Smooth muscle cell (in vitro differentiated cells): ENCODE results near the gene KMT2B. TPM values are rescaled to one million over a fixed set of nuclear protein-coding genes. Genes with fewer than 3 reads are reported as not detected.

Experiments
- DNase-seq: peaks from one replicate; lab custom pipeline; 2025; ENCODE audit not compliant: unreplicated experiment; lab: John Stamatoyannopoulos, UW
- H2AFZ ChIP-seq: fragments of 200-600 bp; sonication (generic); 2 replicates; pipeline ENCODE4 v1.6.0; 2016; ENCODE audit warnings: antibody characterized with exemption, low read depth, mild to moderate bottlenecking
- H3F3A ChIP-seq: fragments of 200-600 bp; sonication (generic); 2 replicates; pipeline ENCODE4 v1.6.0; 2017; ENCODE audit warnings: antibody characterized with exemption, low read depth
- H3K27ac ChIP-seq: fragments of 200-600 bp; sonication (generic); 2 replicates; pipeline ENCODE4 v1.5.1; 2016; ENCODE audit warnings: low read depth, mild to moderate bottlenecking
- H3K27me3 ChIP-seq: fragments of 200-600 bp; sonication (generic); 2 replicates; pipeline ENCODE4 v1.6.1; 2016; ENCODE audit warnings: low read depth, mild to moderate bottlenecking
- H3K36me3 ChIP-seq: fragments of 200-600 bp; sonication (generic); 2 replicates; pipeline ENCODE4 v1.5.1; 2016; ENCODE audit warnings: low read depth
- H3K4me1 ChIP-seq: fragments of 200-600 bp; sonication (generic); 2 replicates; pipeline ENCODE4 v1.5.1; 2016; ENCODE audit warnings: low read depth
- H3K4me2 ChIP-seq: fragments of 200-600 bp; sonication (generic); 2 replicates; pipeline ENCODE4 v1.6.0; 2016; ENCODE audit warnings: mild to moderate bottlenecking
- H3K4me3 ChIP-seq: fragments of 200-600 bp; sonication (generic); 2 replicates; pipeline ENCODE4 v1.5.1; 2016; ENCODE audit warnings: mild to moderate bottlenecking
- H3K79me2 ChIP-seq: fragments of 200-600 bp; sonication (generic); 2 replicates; pipeline ENCODE4 v1.6.0; 2016; ENCODE audit warnings: low read depth, mild to moderate bottlenecking
- H3K9ac ChIP-seq: fragments of 200-600 bp; sonication (generic); 2 replicates; pipeline ENCODE4 v1.6.0; 2016; ENCODE audit warnings: low read depth
- H3K9me3 ChIP-seq: fragments of 200-600 bp; sonication (generic); replicated peaks from 2 replicates; pipeline ENCODE4 v1.5.1; 2016; ENCODE audit warnings: low read depth
- H4K20me1 ChIP-seq: fragments of 200-600 bp; sonication (generic); 2 replicates; pipeline ENCODE4 v1.6.0; 2016; ENCODE audit warnings: low read depth
- WGBS: methylation state at CpG from one replicate; pipeline ENCODE4 v1.1.7; 2016; ENCODE audit warnings: low lambda C conversion rate; 5-methylcytosine and 5-hydroxymethylcytosine counted together
- polyA plus RNA-seq: library from polyadenylated mRNA; unstranded; fragments of >200 nt; fragmentation: Nextera tagmentation; extraction: Ambion mirVana; gene quantifications from 2 replicates; pipeline ENCODE4 v1.2.1, GENCODE V29; 2016
- total RNA-seq: library from RNA; depleted of rRNA; stranded (reverse); fragments of >200 nt; gene quantifications from 2 replicates; pipeline ENCODE4 v1.2.3, GENCODE V29; 2014
- TF ChIP-seq, protein P1 (sequence below): fragments of 200-600 bp; sonication (generic); IDR thresholded peaks from 2 replicates; pipeline ENCODE4 v1.5.1; 2017; ENCODE audit warnings: borderline replicate concordance, mild to moderate bottlenecking, antibody characterized with exemption; ENCODE audit not compliant: insufficient read depth, poor library complexity, severe bottlenecking

The KMT2B gene
- total and polyA plus RNA-seq, 2 experiments from 2014 or later, result 8.8 to 31.1 TPM

GRCh38 chr19:35740108-35740422, 22.3 kb downstream of the KMT2B start:
- 7% methylated on average over 16 of the region's 16 CpGs for WGBS
- H3K4me2 ChIP-seq, result peak overlapping the region; percentile 95
- H3K9ac ChIP-seq, result no peak overlapping the region
- peak overlapping the region; percentile 71 for H3K4me3 ChIP-seq
- H3K36me3 ChIP-seq, result no peaks in the 10 kb centered on the region
- H2AFZ ChIP-seq, result no peak overlapping the region
- H3K9me3 ChIP-seq, result no peaks in the 10 kb centered on the region
- no peaks in the 10 kb centered on the region for H4K20me1 ChIP-seq
- no peak for DNase-seq
- no peaks in the 10 kb centered on the region for H3K27me3 ChIP-seq
- H3K79me2 ChIP-seq, result no peaks in the 10 kb centered on the region
- H3K4me1 ChIP-seq, result peaks cover 5% of the 10 kb centered on the region
- TF ChIP-seq, protein P1, sequence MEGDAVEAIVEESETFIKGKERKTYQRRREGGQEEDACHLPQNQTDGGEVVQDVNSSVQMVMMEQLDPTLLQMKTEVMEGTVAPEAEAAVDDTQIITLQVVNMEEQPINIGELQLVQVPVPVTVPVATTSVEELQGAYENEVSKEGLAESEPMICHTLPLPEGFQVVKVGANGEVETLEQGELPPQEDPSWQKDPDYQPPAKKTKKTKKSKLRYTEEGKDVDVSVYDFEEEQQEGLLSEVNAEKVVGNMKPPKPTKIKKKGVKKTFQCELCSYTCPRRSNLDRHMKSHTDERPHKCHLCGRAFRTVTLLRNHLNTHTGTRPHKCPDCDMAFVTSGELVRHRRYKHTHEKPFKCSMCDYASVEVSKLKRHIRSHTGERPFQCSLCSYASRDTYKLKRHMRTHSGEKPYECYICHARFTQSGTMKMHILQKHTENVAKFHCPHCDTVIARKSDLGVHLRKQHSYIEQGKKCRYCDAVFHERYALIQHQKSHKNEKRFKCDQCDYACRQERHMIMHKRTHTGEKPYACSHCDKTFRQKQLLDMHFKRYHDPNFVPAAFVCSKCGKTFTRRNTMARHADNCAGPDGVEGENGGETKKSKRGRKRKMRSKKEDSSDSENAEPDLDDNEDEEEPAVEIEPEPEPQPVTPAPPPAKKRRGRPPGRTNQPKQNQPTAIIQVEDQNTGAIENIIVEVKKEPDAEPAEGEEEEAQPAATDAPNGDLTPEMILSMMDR, result no peak
- peak overlapping the region; percentile 35 for H3K27ac ChIP-seq
- H3F3A ChIP-seq, result no peaks in the 10 kb centered on the region

- H3K27me3 ChIP-seq, result no peaks in the 10 kb centered on the region
- under 1% methylated on average over 55 of the region's 63 CpGs for WGBS
- no peak overlapping the region for H2AFZ ChIP-seq
- H3K27ac ChIP-seq, result peak overlapping the region; percentile 35
- H4K20me1 ChIP-seq, result no peaks in the 10 kb centered on the region
- H3K4me2 ChIP-seq, result peak overlapping the region; percentile 98
- peaks cover 5% of the 10 kb centered on the region for H3K4me1 ChIP-seq
- H3K9me3 ChIP-seq, result no peaks in the 10 kb centered on the region
- no peak overlapping the region for H3K9ac ChIP-seq
- no peaks in the 10 kb centered on the region for H3K79me2 ChIP-seq
- peak overlapping the region; percentile 71 for H3K4me3 ChIP-seq
- TF ChIP-seq, protein P1, result no peak
- DNase-seq, result peak; percentile 93
- H3F3A ChIP-seq, result no peaks in the 10 kb centered on the region
- no peaks in the 10 kb centered on the region for H3K36me3 ChIP-seq
Observed at GRCh38 chr19:35740423-35741202, 22.8 kb downstream of the KMT2B start.

DNA sequence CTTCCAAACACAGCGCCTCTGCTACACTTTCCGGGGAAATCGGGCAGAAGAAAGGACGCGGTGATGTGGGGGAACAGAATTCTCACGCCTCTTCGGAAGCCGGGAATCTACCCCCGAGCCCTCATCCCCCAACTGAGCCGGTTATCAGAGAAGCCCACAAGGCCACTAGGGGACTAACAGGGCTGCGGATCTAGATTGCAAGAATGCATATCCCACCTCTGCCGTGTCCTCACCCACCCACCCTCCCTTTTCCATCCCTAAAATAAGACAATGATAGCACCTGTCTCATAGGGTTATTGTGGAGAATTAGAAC, 23.4 kb downstream of the KMT2B start:
- Histone ChIP-seq H2AFZ (no peak overlapping the region), H3F3A (no peaks in the 10 kb centered on the region), H3K36me3 (no peaks in the 10 kb centered on the region), H3K9ac (no peak overlapping the region), H3K4me1 (peaks cover 8% of the 10 kb centered on the region), H3K9me3 (no peaks in the 10 kb centered on the region), H3K27me3 (no peaks in the 10 kb centered on the region), H3K79me2 (peaks cover 5% of the 10 kb centered on the region), H4K20me1 (no peaks in the 10 kb centered on the region), H3K4me3 (peak overlapping the region; percentile 71), H3K27ac (peak overlapping the region; percentile 4), H3K4me2 (peak overlapping the region; percentile 98)
- 2% methylated on average over 12 of the region's 12 CpGs for WGBS
- no peak for DNase-seq
- TF ChIP-seq, protein P1, result no peak
